NAMALWA (cell line): ENCODE results near the gene MEFV.
A peak's percentile ranks its signal among the peaks of the same experiment; 100 is the strongest.
"Not testable (repeated sequence)": the region's sequence is repeated elsewhere in the genome, so short reads cannot be mapped to it uniquely, and the experiment has no call there.

ENCODE experiments used
- DNase-seq: peaks from one replicate; pipeline ENCODE4 v3.0.0-alpha.2; 2015; ENCODE audit warnings: low spot score

The MEFV gene

GRCh38 chr16:3216263-3216640 is 40.2 kb downstream of the MEFV start:
- DNase-seq = no peak

- DNase-seq = no peak
Measured at GRCh38 chr16:3215601-3216262, 40.7 kb downstream of the MEFV start.

- DNase-seq = peak; percentile 50
Measured at GRCh38 chr16:3214904-3215600, 41.4 kb downstream of the MEFV start.

GRCh38 chr16:3212567-3212966 is 43.9 kb downstream of the MEFV start:
- DNase-seq = no peak

GRCh38 chr16:3212006-3212405 is 44.4 kb downstream of the MEFV start:
- no peak for DNase-seq

- no peak for DNase-seq
Measured at GRCh38 chr16:3207086-3207953, 49.1 kb downstream of the MEFV start.

GRCh38 chr16:3205939-3206338 is 50.5 kb downstream of the MEFV start:
- not testable (repeated sequence) for DNase-seq

GRCh38 chr16:3202903-3203539 is 53.4 kb downstream of the MEFV start:
- no peak for DNase-seq

GRCh38 chr16:3198334-3199072 is 57.9 kb downstream of the MEFV start:
- DNase-seq = no peak

GRCh38 chr16:3197694-3198333 is 58.6 kb downstream of the MEFV start:
- DNase-seq = not testable (repeated sequence)

- no peak for DNase-seq
Measured at GRCh38 chr16:3195975-3196374, 60.5 kb downstream of the MEFV start.

- DNase-seq = no peak
Measured at GRCh38 chr16:3194792-3195191, 61.6 kb downstream of the MEFV start.

GRCh38 chr16:3193221-3194212 is 62.9 kb downstream of the MEFV start:
- DNase-seq = no peak

- DNase-seq = no peak
Measured at GRCh38 chr16:3192476-3193019, 63.9 kb downstream of the MEFV start.
